GM23338 (cell line): ENCODE results near the gene PRPSAP1. TPM values are rescaled to one million over a fixed set of nuclear protein-coding genes. Genes with fewer than 3 reads are reported as not detected.

Experiments
- ATAC-seq: fragments of 200-7000 bp; cut with Tn5 transposase; 3 replicates; pipeline ENCODE4 v1.9.1; 2020
- DNase-seq: peaks from one replicate; pipeline ENCODE4 v3.0.0-alpha.2; 2015; ENCODE audit warnings: low spot score
- H2AFZ ChIP-seq: fragments of 200-600 bp; sonication (generic); 2 replicates; pipeline ENCODE4 v1.8.0; 2016; ENCODE audit warnings: antibody characterized with exemption, mild to moderate bottlenecking, moderate library complexity
- H3F3A ChIP-seq: fragments of 200-600 bp; sonication (generic); replicated peaks from 2 replicates; pipeline ENCODE4 v1.8.0; 2017; ENCODE audit warnings: antibody characterized with exemption, mixed run types, low read depth
- H3K27ac ChIP-seq: fragments of 200-600 bp; sonication (generic); 2 replicates; pipeline ENCODE4 v1.6.1; 2016; ENCODE audit warnings: low read depth
- H3K27me3 ChIP-seq: fragments of 200-600 bp; sonication (generic); 2 replicates; pipeline ENCODE4 v1.8.0; 2016; ENCODE audit warnings: mild to moderate bottlenecking, mixed run types, moderate library complexity; ENCODE audit not compliant: insufficient read depth
- H3K36me3 ChIP-seq: fragments of 200-600 bp; sonication (generic); 2 replicates; pipeline ENCODE4 v1.8.0; 2016; ENCODE audit warnings: mild to moderate bottlenecking; ENCODE audit not compliant: insufficient read depth
- H3K4me1 ChIP-seq: fragments of 200-600 bp; sonication (generic); 2 replicates; pipeline ENCODE4 v1.8.0; 2016; ENCODE audit warnings: mild to moderate bottlenecking, moderate library complexity; ENCODE audit not compliant: insufficient read depth
- H3K4me2 ChIP-seq: fragments of 200-600 bp; sonication (generic); 2 replicates; pipeline ENCODE4 v1.7.1; 2017; ENCODE audit warnings: mixed run types
- H3K4me3 ChIP-seq: fragments of 200-600 bp; sonication (generic); 2 replicates; pipeline ENCODE4 v1.6.1; 2016; ENCODE audit warnings: mixed run types
- H3K79me2 ChIP-seq: fragments of 200-600 bp; sonication (generic); replicated peaks from 2 replicates; pipeline ENCODE4 v1.8.0; 2017; ENCODE audit warnings: mild to moderate bottlenecking; ENCODE audit not compliant: insufficient read depth
- H3K9me2 ChIP-seq: fragments of 200-600 bp; sonication (generic); 2 replicates; pipeline ENCODE4 v1.8.0; 2017; ENCODE audit not compliant: insufficient read depth
- H4K20me1 ChIP-seq: fragments of 200-600 bp; sonication (generic); replicated peaks from 2 replicates; pipeline ENCODE4 v1.8.0; 2017; ENCODE audit warnings: mild to moderate bottlenecking; ENCODE audit not compliant: insufficient read depth
- H3K27ac Mint-ChIP-seq: 2 replicates; pipeline ENCODE4 v1.8.0; 2020; ENCODE audit warnings: inconsistent platforms, mild to moderate bottlenecking, moderate library complexity, mixed read lengths
- H3K27me3 Mint-ChIP-seq: 3 replicates; pipeline ENCODE4 v1.8.0; 2022; ENCODE audit warnings: low read depth, mild to moderate bottlenecking, moderate library complexity, mixed read lengths, inconsistent platforms; ENCODE audit not compliant: insufficient read depth, poor library complexity
- H3K36me3 Mint-ChIP-seq: 3 replicates; pipeline ENCODE4 v1.8.0; 2021; ENCODE audit warnings: low read depth, mild to moderate bottlenecking, inconsistent platforms, moderate library complexity, mixed read lengths
- H3K4me1 Mint-ChIP-seq: 3 replicates; pipeline ENCODE4 v1.8.0; 2020; ENCODE audit warnings: mild to moderate bottlenecking, inconsistent platforms, mixed read lengths
- H3K4me3 Mint-ChIP-seq: 3 replicates; pipeline ENCODE4 v1.8.0; 2021; ENCODE audit warnings: moderate library complexity, mild to moderate bottlenecking, inconsistent platforms, mixed read lengths
- H3K9me3 Mint-ChIP-seq: 3 replicates; pipeline ENCODE4 v1.8.0; 2020; ENCODE audit warnings: moderate library complexity, mild to moderate bottlenecking, inconsistent platforms, mixed read lengths
- CREB1 ChIP-seq: fragments of 250-450 bp; sonication (Bioruptor Pico); IDR thresholded peaks from 2 replicates; pipeline ENCODE4 v1.5.0; 2020; ENCODE audit warnings: low read depth, mild to moderate bottlenecking, moderate library complexity
- EZH2 ChIP-seq: fragments of 200-600 bp; sonication (generic); IDR thresholded peaks from one replicate; pipeline ENCODE4 v1.8.0; 2017; ENCODE audit warnings: antibody characterized with exemption, mild to moderate bottlenecking, low read depth; ENCODE audit not compliant: unreplicated experiment
- EZH2phosphoT487 ChIP-seq: fragments of 200-600 bp; sonication (generic); IDR thresholded peaks from one replicate; pipeline ENCODE4 v1.8.1; 2018; ENCODE audit warnings: antibody characterized with exemption; ENCODE audit not compliant: unreplicated experiment
- JUNB ChIP-seq: IDR thresholded peaks from one replicate; pipeline ENCODE4 v1.6.1; 2016; ENCODE audit warnings: antibody characterized with exemption; ENCODE audit not compliant: unreplicated experiment
- NANOG ChIP-seq: IDR thresholded peaks from 2 replicates; pipeline ENCODE4 v1.6.1; 2016; ENCODE audit warnings: antibody characterized with exemption, borderline replicate concordance
- STAT1 ChIP-seq: IDR thresholded peaks from one replicate; pipeline ENCODE4 v1.6.1; 2016; ENCODE audit warnings: antibody characterized with exemption; ENCODE audit not compliant: unreplicated experiment
- ZNF114 ChIP-seq: fragments of 250-450 bp; sonication (Bioruptor Pico); IDR thresholded peaks from 2 replicates; pipeline ENCODE4 v1.5.0; 2020; ENCODE audit warnings: mild to moderate bottlenecking, moderate library complexity
- ZNF331 ChIP-seq: fragments of 250-450 bp; sonication (Bioruptor Pico); IDR thresholded peaks from 2 replicates; pipeline ENCODE4 v1.5.0; 2020; ENCODE audit warnings: low read depth, mild to moderate bottlenecking, moderate library complexity
- polyA plus RNA-seq: library from polyadenylated mRNA; unstranded; fragments of >200 nt; fragmentation: Nextera tagmentation; extraction: Ambion mirVana; gene quantifications from 2 replicates; pipeline ENCODE4 v1.2.1, GENCODE V29; 2016
- total RNA-seq: library from RNA; depleted of rRNA; stranded (reverse); fragments of >200 nt; shearing (Covaris generic); gene quantifications from 2 replicates; pipeline ENCODE4 v1.2.3, GENCODE V29; 2014
- TF ChIP-seq, protein P1 (sequence below), 2 experiments: fragments of 200-600 bp in 1 of 2; sonication (generic) in 1 of 2; conservative IDR thresholded peaks; 2 replicates each; pipeline versions ENCODE4 v1.5.1 to v1.6.1; 2016 to 2017; ENCODE audit warnings: antibody characterized with exemption in 2 of 2, low read depth in 2 of 2, mild to moderate bottlenecking in 2 of 2, moderate library complexity in 1 of 2
- TF ChIP-seq, protein P2 (sequence below): fragments of 250-450 bp; sonication (Bioruptor Pico); IDR thresholded peaks from 2 replicates; pipeline ENCODE4 v1.5.0; 2020; ENCODE audit warnings: mild to moderate bottlenecking, moderate library complexity
- TF ChIP-seq, protein P3 (sequence below): IDR thresholded peaks from one replicate; pipeline ENCODE4 v1.6.1; 2018; ENCODE audit warnings: antibody characterized with exemption; ENCODE audit not compliant: unreplicated experiment

Gene PRPSAP1
- total and polyA plus RNA-seq, 2 experiments from 2014 or later = 39.5 to 58.8 TPM

DNA sequence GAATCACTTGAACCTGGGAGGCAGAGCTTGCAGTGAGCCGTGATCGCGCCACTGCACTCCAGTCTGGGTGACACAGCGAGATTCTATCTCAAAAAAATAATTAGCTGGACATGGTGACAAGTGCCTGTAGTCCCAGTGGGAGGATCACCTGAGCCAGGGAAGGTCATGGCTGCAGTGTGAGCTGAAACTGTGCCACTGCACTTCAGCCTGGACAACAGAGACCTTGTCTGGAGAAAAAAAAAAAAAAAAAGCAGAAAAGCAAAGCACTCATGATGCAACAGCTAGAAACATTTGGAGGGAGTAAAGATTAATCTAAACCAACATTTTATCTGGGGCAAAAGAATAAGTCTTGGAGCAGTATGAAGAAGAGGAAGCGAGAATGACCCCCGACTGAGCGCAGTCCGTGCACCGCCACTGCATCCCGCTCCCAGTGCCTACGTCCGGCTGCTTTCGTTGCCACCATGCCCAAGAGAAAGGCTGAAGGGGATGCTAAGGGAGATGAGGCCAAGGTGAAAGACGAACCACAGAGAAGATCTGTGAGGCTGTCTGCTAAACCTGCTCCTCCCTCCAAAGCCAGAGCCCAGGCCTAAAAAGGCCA, 8.2 kb downstream of the PRPSAP1 start:
- H3K36me3 Mint-ChIP-seq = peaks cover 50% of the 10 kb centered on the region
- no peaks in the 10 kb centered on the region for H3K4me1 Mint-ChIP-seq
- Histone ChIP-seq H3K4me1 (no peaks in the 10 kb centered on the region), H3K27ac (no peak overlapping the region), H3K27me3 (no peaks in the 10 kb centered on the region), H3K4me2 (no peak overlapping the region), H4K20me1 (peaks cover 2% of the 10 kb centered on the region; the same call in 1 of the 2 replicates), H3K79me2 (peaks cover 18% of the 10 kb centered on the region), H3K36me3 (peaks cover 9% of the 10 kb centered on the region), H3K4me3 (no peak overlapping the region), H3F3A (no peaks in the 10 kb centered on the region), H2AFZ (no peak overlapping the region), H3K9me2 (no peaks in the 10 kb centered on the region)
- peak overlapping the region; percentile 70; the same call in 1 of the 2 replicates for H3K27ac Mint-ChIP-seq
- ATAC-seq = no peak
- TF ChIP-seq STAT1 (no peak), ZNF331 (CRISPR knock-in tag) (no peak), NANOG (no peak), ZNF114 (no peak), CREB1 (CRISPR knock-in tag) (no peak), EZH2phosphoT487 (no peak), JUNB (no peak), EZH2 (no peak)
- TF ChIP-seq, protein P1, sequence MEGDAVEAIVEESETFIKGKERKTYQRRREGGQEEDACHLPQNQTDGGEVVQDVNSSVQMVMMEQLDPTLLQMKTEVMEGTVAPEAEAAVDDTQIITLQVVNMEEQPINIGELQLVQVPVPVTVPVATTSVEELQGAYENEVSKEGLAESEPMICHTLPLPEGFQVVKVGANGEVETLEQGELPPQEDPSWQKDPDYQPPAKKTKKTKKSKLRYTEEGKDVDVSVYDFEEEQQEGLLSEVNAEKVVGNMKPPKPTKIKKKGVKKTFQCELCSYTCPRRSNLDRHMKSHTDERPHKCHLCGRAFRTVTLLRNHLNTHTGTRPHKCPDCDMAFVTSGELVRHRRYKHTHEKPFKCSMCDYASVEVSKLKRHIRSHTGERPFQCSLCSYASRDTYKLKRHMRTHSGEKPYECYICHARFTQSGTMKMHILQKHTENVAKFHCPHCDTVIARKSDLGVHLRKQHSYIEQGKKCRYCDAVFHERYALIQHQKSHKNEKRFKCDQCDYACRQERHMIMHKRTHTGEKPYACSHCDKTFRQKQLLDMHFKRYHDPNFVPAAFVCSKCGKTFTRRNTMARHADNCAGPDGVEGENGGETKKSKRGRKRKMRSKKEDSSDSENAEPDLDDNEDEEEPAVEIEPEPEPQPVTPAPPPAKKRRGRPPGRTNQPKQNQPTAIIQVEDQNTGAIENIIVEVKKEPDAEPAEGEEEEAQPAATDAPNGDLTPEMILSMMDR (conservative IDR thresholded peaks at IDR 0.05; ENCODE audit: low read depth in 2 of 2) = no peak
- TF ChIP-seq, protein P2, sequence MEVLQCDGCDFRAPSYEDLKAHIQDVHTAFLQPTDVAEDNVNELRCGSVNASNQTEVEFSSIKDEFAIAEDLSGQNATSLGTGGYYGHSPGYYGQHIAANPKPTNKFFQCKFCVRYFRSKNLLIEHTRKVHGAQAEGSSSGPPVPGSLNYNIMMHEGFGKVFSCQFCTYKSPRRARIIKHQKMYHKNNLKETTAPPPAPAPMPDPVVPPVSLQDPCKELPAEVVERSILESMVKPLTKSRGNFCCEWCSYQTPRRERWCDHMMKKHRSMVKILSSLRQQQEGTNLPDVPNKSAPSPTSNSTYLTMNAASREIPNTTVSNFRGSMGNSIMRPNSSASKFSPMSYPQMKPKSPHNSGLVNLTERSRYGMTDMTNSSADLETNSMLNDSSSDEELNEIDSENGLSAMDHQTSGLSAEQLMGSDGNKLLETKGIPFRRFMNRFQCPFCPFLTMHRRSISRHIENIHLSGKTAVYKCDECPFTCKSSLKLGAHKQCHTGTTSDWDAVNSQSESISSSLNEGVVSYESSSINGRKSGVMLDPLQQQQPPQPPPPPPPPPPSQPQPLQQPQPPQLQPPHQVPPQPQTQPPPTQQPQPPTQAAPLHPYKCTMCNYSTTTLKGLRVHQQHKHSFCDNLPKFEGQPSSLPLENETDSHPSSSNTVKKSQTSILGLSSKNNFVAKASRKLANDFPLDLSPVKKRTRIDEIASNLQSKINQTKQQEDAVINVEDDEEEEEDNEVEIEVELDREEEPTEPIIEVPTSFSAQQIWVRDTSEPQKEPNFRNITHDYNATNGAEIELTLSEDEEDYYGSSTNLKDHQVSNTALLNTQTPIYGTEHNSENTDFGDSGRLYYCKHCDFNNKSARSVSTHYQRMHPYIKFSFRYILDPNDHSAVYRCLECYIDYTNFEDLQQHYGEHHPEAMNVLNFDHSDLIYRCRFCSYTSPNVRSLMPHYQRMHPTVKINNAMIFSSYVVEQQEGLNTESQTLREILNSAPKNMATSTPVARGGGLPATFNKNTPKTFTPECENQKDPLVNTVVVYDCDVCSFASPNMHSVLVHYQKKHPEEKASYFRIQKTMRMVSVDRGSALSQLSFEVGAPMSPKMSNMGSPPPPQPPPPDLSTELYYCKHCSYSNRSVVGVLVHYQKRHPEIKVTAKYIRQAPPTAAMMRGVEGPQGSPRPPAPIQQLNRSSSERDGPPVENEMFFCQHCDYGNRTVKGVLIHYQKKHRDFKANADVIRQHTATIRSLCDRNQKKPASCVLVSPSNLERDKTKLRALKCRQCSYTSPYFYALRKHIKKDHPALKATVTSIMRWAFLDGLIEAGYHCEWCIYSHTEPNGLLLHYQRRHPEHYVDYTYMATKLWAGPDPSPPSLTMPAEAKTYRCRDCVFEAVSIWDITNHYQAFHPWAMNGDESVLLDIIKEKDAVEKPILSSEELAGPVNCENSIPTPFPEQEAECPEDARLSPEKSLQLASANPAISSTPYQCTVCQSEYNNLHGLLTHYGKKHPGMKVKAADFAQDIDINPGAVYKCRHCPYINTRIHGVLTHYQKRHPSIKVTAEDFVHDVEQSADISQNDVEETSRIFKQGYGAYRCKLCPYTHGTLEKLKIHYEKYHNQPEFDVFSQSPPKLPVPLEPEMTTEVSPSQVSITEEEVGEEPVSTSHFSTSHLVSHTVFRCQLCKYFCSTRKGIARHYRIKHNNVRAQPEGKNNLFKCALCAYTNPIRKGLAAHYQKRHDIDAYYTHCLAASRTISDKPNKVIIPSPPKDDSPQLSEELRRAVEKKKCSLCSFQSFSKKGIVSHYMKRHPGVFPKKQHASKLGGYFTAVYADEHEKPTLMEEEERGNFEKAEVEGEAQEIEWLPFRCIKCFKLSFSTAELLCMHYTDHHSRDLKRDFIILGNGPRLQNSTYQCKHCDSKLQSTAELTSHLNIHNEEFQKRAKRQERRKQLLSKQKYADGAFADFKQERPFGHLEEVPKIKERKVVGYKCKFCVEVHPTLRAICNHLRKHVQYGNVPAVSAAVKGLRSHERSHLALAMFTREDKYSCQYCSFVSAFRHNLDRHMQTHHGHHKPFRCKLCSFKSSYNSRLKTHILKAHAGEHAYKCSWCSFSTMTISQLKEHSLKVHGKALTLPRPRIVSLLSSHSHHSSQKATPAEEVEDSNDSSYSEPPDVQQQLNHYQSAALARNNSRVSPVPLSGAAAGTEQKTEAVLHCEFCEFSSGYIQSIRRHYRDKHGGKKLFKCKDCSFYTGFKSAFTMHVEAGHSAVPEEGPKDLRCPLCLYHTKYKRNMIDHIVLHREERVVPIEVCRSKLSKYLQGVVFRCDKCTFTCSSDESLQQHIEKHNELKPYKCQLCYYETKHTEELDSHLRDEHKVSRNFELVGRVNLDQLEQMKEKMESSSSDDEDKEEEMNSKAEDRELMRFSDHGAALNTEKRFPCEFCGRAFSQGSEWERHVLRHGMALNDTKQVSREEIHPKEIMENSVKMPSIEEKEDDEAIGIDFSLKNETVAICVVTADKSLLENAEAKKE (CRISPR knock-in tag) = no peak
- TF ChIP-seq, protein P3, sequence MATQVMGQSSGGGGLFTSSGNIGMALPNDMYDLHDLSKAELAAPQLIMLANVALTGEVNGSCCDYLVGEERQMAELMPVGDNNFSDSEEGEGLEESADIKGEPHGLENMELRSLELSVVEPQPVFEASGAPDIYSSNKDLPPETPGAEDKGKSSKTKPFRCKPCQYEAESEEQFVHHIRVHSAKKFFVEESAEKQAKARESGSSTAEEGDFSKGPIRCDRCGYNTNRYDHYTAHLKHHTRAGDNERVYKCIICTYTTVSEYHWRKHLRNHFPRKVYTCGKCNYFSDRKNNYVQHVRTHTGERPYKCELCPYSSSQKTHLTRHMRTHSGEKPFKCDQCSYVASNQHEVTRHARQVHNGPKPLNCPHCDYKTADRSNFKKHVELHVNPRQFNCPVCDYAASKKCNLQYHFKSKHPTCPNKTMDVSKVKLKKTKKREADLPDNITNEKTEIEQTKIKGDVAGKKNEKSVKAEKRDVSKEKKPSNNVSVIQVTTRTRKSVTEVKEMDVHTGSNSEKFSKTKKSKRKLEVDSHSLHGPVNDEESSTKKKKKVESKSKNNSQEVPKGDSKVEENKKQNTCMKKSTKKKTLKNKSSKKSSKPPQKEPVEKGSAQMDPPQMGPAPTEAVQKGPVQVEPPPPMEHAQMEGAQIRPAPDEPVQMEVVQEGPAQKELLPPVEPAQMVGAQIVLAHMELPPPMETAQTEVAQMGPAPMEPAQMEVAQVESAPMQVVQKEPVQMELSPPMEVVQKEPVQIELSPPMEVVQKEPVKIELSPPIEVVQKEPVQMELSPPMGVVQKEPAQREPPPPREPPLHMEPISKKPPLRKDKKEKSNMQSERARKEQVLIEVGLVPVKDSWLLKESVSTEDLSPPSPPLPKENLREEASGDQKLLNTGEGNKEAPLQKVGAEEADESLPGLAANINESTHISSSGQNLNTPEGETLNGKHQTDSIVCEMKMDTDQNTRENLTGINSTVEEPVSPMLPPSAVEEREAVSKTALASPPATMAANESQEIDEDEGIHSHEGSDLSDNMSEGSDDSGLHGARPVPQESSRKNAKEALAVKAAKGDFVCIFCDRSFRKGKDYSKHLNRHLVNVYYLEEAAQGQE = no peak
- no peak for DNase-seq
- H3K4me3 Mint-ChIP-seq = no peak overlapping the region
- H3K9me3 Mint-ChIP-seq = no peaks in the 10 kb centered on the region; the same call in 2 of the 3 replicates
- no peaks in the 10 kb centered on the region for H3K27me3 Mint-ChIP-seq
